Stimulated activated CD4-positive, alpha-beta T cell treated with anti-CD3 and anti-CD28 coated beads, Interleukin-15, amount 100 ng/mL, for 24 hours (primary cell): ENCODE measurements around the gene STRBP.
A peak's percentile ranks its signal among the peaks of the same experiment; 100 is the strongest.
"Not testable (repeated sequence)": the region's sequence is repeated elsewhere in the genome, so short reads cannot be mapped to it uniquely, and the experiment has no call there.

ENCODE experiments used
- DNase-seq: peaks from one replicate; pipeline ENCODE4 v3.0.0-alpha.2; 2020

Gene STRBP

DNA sequence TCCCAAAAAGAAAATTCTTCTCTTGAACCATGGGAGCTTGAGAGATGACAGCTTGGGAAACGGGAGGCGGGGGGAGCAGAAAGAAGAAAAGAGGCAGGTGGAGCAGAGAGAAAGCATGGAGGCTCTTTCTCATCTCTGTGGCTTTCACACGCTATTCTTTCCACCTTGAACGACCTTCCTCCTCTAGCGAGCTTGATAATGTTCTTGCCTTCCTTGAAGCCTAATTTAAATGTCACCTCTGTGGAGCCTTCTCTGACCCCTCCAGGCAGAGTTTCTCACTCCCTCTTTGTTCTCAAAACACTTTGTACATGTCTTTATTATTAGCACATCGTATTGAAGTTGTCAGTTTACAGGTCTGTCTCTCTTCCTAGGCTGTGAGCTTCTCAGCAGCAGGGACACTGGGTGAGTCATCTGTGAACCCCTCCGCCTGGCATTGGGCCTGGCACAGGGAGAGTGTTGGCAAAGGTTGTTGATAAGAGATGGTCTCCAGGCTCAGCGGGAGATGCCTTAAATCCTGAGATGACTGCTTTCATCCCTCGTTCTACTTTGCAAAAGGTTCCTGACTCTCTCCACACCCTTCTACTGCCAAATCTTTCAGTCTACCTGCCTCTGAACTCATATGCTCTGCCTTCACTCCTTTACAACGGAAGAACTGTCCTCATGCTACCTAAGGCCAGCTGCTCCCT is 14.1 kb upstream of the STRBP start:
- DNase-seq: no peak

GRCh38 chr9:123281659-123282350 is 13.4 kb upstream of the STRBP start:
- no peak for DNase-seq

DNA sequence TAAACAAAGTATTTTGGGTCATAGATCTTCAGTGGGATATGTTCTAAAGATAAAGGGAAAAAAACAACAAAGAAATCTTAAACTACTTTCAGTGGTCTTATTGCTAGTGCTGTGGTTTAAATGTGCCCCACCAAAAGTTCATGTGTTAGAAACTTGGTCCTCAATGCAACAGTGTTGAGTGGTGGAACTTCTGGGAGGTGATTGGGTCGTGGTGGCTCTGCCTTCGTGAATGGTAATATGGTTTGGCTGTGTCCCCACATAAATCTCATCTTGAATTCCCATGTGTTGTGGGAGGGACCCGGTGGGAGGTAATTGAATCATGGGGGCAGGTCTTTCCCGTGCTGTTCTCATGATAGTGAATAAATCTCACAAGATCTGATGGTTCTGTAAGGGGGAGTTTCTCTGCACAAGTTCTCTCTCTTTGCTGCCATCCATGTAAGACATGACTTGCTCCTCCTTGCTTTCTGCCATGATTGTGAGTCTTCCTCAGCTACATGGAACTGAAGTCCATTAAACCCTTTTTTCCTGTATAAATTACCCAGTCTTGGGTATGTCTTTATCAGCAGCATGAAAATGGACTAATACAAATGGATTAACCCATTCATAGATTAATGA is 10.6 kb upstream of the STRBP start:
- DNase-seq: not testable (repeated sequence)

DNA sequence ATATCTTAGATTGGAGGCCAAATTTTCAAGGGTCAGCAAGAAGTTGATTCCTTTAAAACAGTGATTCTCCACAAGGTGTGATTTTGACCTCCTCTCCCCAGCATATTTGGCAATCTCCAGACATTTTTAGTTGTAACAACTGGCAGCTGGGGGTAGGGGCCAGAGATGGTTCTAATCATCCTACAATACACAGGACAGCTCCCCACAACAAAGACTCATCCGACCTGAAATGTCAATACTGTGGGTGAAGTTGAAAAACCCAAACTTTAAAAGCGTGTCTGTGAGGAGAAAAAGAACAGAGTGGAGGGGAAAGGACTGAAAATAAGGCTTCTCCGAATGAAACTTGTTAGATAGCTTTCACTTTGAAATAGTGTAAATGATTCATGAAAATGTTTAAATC is 10.0 kb upstream of the STRBP start:
- DNase-seq: no peak

DNA sequence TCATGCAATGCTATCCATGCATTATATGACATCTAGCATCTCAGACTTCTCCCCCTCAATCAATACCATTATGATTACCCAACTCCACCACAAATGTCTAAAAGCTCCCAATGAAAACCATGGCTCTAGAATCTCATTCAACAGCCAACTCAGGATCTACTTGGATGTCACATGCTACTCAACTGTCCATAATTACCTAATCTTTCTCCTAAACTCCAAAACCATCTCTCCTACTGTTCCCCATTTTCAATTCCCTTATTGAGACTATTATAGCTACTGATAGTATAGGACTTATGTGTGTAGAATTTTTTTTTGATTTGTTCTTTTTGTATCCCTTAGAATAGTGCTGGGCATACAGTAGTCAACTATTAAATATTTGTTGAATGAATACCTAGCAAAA is 8.2 kb upstream of the STRBP start:
- DNase-seq: no peak

DNA sequence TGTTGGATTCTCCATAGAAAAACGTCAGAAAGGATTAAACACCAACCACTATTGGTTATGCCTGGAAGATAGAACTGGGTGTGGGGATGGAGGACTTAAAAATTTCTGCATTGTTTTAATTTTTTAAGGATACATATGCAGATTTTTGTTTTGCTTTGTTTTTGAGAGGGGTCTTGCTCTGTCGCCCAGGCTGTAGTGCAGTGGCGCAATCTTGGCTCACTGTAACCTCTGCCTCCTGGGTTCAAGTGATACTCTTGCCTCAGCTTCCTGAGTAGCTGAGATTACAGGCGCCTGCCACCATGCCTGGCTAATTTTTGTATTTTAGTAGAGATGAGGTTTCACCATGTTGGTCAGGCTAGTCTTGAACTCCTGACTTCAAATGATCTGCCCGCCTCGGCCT is 2.7 kb upstream of the STRBP start:
- not testable (repeated sequence) for DNase-seq

GRCh38 chr9:123269281-123269680 is 895 bp upstream of the STRBP start:
- no peak for DNase-seq

- DNase-seq: no peak
These were observed 254 bp downstream of the STRBP start for GRCh38 chr9:123268199-123268464.

GRCh38 chr9:123267481-123268198 is 746 bp downstream of the STRBP start:
- DNase-seq: peak; percentile 30

GRCh38 chr9:123266655-123267399 is 1.6 kb downstream of the STRBP start:
- DNase-seq: no peak

DNA sequence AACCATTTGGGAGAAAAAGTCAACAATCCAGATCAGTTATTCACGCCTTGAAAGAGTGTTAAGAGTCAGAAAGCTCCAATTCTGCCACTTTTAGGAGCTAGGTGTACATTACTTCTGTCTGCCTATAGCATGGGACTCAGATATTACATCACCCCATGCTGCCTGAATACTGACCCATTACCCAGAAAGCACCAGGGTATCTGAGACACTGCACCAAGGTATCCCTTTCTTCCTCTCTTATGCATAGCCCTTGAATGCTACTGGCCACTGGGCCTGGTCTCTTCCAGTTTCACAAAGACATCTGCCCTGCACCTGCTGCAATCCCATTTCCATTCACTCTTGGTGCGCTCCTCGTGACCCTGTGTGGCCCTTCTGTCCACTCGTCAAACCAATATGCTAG is 2.6 kb downstream of the STRBP start:
- no peak for DNase-seq

- DNase-seq: no peak
These were observed 5.2 kb downstream of the STRBP start for GRCh38 chr9:123263227-123263626.

DNA sequence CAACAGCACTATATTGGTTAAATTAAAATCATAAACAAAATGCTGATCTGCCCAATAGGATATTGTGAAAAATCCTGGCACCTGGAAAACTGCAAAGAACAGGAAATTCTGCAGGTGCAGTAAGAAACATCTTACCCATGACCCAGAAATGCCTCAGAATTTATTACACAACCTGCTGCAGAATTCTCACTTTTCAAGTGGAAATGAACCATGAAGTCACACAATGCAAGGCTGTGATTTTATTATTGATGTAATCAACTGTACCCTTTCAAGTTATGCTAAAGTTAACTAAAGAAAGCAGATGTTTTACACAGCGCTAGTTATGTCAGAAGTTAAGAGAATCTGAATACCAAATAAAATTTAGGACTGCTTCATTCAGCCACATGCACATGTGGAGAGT is 6.0 kb downstream of the STRBP start:
- DNase-seq: no peak

GRCh38 chr9:123261006-123261677 is 7.2 kb downstream of the STRBP start:
- no peak for DNase-seq

DNA sequence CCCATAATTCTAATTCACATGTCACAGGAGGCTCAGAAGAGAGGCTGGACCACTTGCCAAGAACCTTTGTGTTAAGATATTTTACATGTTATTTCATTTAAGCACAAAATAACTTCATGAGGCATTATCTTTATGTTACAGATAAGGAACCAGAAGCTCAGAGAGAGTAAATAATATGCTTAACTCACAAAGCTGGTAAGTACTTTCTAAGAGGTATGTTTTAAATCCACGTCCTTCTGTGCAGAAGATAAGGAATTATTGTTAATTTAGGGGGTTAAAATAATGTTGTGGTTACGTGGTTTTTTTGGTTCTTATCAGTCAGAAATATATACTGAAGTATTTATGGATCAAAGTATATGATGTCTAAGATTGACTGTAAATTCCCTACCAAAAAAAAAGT is 8.0 kb downstream of the STRBP start:
- DNase-seq: no peak

- DNase-seq: no peak
These were observed 11.1 kb downstream of the STRBP start for GRCh38 chr9:123257276-123257675.

- DNase-seq: no peak
These were observed 12.7 kb downstream of the STRBP start for GRCh38 chr9:123255718-123256117.

DNA sequence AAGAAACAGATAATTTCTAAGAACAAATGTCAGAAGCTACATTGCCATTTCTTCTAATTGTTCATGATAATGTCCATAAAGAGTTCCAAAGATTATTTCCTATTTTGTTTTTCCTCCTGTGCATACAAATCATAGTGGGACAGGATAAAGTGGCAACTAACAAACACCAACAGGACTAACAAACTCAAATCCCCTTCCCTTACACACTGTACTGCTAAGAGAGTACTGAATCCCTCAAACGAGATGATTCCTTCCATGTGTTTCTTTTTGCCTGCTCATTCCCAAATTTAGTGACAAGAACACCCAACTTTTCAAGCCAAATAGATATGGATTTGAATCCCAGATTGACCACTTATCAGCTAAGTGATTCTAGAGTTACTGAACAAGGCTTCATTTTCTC is 15.2 kb downstream of the STRBP start:
- DNase-seq: no peak

DNA sequence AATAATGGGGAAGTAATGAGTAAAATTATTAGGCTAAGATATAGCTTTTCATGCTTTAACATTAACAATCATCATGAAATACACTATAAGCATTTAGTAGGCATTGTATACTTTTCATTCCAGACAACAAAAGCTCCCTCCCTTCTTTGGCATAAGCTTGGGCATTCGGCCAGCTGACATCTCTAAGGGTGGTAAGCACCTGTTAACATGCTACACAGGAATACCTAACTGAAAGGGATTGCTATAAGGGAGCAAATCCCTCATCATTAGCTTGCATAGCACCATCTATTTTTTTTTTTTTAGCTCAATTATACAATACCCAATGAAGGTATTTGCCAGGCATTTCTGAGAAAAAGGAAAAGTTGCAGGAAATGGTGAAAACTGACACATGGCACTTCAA is 16.6 kb downstream of the STRBP start:
- DNase-seq: no peak

- DNase-seq: no peak
These were observed 17.1 kb downstream of the STRBP start for GRCh38 chr9:123251324-123251723.

- DNase-seq: no peak
These were observed 17.9 kb downstream of the STRBP start for GRCh38 chr9:123250504-123250903.

- DNase-seq: not testable (repeated sequence)
These were observed 19.2 kb downstream of the STRBP start for GRCh38 chr9:123249162-123249561.

DNA sequence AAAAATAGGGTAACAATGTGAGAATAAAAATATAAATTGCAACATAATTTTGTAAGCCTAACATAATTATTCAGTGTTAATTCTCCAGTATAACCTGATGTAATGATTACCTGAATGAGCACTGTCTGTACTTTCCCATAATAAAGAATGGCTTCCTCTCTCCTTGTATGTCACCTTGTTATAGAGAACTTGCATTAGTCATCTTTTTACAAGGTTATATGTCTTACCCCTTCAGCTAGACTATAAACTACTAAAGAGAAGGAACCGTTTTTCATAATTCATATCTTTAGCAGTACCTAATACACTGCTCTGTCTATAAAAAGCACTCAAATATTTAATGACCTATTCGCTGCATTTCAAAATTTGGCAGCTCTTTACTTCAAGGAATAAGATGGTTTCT is 19.8 kb downstream of the STRBP start:
- no peak for DNase-seq
